ENCODE data around the gene RSF1.
"Not testable (repeated sequence)": the region's sequence is repeated elsewhere in the genome, so short reads cannot be mapped to it uniquely, and the experiment has no call there.

Gene RSF1

DNA sequence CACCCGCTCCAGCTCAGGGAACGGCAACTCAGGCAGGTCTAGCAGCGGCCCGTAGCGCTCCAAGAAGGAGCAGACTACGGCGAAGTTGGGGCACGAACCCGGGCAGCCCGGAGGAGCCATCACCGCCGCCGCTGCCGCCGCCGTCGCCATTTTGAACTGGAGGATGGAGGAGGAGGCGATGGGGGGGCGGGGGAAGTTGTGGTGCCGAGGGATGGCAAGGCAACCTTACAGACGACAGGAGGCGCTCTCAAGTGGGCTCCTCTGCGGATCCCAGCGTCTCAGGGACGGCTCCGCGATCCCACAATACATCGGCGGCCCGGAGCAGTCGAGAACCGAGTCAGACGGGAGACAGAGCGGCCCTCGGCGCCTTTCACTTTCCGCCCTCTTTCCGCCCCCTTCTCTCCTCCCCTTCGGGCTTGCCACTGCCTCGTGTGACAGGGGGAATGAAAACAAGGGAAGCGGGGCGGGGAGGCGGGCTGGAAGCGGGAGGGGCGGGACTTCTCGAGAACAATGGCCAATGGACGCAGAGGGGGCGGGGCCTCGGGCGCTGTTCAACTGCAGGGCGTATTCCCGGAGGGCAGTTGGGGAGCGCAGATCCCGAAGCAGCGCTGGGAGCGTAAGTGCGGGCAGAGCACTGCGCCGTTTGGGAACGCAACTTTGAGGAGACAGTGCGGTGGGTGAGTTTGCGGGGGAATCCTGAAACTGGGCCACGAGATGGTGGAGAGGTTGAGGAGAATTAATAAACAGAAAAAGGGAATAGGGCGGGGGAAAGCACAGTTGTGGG is at the start of gene RSF1, which contains the start of gene AAMDC:
Gene RSF1 (minus strand): TSS at position 158 of the 784 bp plus-strand sequence. CDS start 8 bp downstream, at position 150.
Gene AAMDC (plus strand): TSS at position 580 of the 784 bp plus-strand sequence. CDS start 21,353 bp downstream, outside the sequence.
- peak; percentile 96 for DNase-seq (ENCODE audit: low read depth)

DNA sequence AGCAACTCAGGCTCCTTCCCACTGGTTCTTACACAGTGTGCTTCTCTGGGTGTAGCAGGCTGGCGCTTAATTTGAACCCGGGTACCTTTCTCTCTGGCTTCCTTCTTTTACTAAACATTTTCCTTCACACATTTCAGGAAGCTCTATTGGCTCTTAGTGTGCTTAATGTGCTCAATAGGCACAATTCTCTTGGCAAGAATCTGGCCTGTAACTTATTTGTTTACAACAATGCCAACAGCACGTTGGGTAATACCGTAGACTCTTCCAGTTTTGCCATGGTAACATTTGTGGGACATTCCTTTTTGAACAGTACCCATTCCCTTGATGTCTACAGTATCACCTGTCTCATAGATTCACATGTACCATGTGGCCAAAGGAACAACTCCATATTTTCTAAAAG is 48.2 kb upstream of the RSF1 start:
- no peak for DNase-seq (ENCODE audit: low read depth)

GRCh38 chr11:77866336-77866735 is 45.8 kb upstream of the RSF1 start:
- no peak for DNase-seq (ENCODE audit: low read depth)

- no peak for DNase-seq (ENCODE audit: low read depth)
Observed at GRCh38 chr11:77865805-77866204, 45.3 kb upstream of the RSF1 start.

GRCh38 chr11:77861444-77861843 is 40.9 kb upstream of the RSF1 start:
- not testable (repeated sequence) for DNase-seq (ENCODE audit: low read depth)

- not testable (repeated sequence) for DNase-seq (ENCODE audit: low read depth)
Observed at GRCh38 chr11:77857906-77858457, 37.5 kb upstream of the RSF1 start.

- DNase-seq (ENCODE audit: low read depth): no peak
Observed at GRCh38 chr11:77854838-77855237, 34.3 kb upstream of the RSF1 start.

DNA sequence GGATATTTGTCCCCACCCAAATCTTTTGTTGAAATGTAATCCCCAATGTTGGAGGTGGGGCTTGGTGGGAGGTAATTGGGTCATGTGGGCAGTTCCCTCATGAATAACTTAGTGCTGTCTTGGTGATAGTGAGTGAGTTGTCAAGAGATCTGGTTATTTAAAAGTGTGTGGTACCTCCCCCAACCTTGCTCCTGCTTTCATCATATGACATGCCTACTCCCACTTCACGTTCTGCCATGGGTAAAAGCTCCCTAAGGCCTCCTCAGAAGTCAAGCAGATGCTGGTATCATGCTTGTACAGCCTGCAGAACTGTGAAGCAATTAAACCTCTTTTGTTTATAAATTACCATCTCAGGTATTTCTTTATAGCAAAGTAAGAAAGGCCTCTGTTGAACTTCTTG is 31.0 kb upstream of the RSF1 start:
- no peak for DNase-seq (ENCODE audit: low read depth)

GRCh38 chr11:77843700-77844099 is 23.2 kb upstream of the RSF1 start:
- DNase-seq (ENCODE audit: low read depth): not testable (repeated sequence)

- DNase-seq (ENCODE audit: low read depth): no peak
Observed at GRCh38 chr11:77842441-77843121, 22.1 kb upstream of the RSF1 start.

DNA sequence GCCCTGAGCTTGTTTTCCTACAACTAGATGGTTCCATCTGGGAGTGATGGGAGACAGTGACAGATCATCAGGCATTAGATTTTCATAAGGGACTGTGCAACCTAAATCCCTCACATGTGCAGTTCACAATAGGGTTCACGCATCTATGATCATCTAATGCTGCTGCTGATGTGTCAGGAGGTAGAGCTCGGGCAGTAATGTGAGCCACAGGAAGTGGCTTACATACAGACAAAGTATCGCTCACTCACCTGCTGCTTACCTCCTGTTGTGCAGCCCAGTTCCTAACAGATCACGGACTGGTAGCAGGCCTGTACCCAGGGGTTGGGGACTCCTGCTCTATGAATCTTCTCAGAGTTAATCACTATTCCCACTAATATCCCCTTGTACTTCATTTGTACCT is 12.8 kb upstream of the RSF1 start:
- DNase-seq (ENCODE audit: low read depth): no peak

GRCh38 chr11:77828926-77829325 is 8.4 kb upstream of the RSF1 start:
- DNase-seq (ENCODE audit: low read depth): no peak

DNA sequence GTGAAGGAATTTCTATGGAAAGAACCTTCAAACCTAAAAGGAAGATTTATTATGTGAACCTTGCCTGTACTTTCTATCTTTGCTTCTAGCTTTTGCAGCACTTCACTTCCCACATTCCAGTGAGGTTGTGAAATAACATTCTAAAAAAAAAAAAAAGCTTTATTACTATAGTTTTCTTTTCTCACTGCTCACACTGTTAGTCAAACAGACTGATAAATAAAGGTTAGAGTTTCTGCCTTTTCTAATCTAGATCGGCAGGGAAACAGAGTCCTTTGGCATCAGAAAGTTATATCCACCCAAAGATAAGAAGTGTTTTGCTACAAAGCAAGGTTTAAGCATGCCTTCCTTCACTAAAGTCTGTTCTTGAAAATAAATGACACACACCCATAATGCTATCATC is 3.3 kb upstream of the RSF1 start:
- DNase-seq (ENCODE audit: low read depth): no peak

DNA sequence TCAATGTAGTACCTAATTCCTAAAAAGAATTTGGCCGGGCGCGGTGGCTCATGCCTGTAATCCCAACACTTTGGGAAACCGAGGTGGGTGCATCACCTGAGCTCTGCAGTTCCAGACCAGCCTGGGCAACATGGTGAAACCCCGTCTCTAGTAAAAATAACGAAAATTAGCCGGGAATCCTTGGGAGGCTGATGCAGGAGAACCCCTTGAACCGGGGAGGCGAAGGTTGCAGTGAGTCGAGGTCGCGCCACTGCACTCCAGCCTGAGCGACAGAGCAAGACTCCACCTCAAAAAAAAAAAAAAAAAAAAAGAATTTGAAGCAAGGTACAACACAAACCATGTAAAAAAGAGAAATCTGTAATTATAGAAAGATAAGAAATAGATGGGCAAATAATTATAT is 1.6 kb upstream of the RSF1 start:
- DNase-seq (ENCODE audit: low read depth): not testable (repeated sequence)

DNA sequence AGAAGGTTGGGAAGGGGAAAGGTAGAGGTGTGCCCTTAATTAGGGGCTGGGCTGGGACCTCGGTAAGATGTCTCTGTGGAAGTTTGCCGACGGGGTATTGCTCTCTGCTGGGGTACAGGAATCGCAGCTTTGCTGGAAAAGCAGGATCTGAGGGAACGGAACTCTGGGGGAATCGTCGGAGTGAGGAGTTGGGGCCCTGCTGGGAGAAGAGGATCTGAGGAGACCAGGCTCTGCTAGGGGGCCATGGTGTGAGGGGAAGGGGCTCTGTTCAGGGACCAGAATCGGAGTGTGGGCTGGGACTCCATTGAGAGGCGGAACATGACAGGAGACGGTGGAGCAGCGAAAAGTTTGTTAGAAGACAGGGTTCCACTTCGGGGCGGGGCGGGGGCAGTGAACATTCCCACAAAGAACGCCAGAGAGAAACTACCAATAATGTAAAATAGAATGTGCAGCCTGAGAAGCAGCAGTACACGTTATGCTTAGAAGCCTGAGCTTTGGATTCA is 878 bp upstream of the RSF1 start:
- no peak for DNase-seq (ENCODE audit: low read depth)

DNA sequence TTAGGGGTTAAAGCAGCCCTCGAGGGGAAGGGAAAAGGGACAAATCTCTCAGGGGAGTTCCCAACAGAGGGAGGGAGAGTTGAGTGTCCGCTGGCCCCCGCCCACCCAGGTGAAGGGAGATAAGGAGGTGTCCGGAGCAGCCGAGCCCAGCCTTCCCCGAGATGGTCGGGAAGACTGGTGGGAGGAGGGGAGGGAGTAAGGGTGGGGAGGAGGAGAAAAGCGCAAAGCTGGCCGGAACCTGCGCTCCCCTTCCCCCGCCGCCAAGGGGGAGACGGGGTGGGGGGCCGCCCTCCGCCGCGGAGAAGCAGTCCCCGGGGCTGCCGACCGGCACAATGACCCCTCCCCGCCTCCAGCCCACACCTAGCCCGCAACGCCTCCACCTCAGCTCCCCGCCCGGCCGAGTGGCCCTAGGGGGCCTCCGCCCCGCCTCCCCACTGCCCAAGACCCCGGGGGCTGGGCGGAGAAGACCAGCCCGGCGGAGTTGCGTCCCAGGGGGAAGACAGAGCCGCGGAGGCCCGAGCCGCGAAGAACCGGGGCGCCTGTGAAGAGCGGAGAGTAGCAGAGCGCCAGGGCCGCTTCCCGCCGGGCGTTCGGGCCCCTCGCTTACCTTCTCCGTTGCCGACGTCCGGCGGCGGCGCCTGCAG is 479 bp downstream of the RSF1 start:
- DNase-seq (ENCODE audit: low read depth): peak; percentile 2

DNA sequence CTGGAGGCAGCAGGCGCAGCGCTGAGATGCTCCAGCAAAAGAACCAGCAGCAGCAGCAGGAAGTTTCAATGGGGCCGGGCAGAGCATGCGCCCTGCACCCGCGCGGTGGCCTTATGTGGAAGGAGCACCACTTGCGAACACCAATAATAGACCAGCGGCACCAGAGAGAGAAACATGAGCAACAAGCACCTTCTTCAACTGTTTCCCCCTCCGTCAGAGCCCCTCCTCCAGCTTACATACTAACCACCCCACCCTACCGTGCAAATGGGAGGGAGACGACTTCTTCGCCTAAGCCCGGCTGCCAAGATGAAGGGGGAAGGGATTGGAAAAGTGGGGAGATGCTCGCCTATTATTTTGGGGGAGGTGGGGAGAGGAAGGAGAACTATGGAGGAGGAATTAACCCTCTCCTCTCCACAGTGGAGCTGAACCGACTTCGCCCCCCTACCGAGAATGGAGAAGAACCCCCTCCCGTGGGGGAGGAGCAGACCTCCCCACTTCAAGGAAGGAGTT is 1.1 kb downstream of the RSF1 start:
- DNase-seq (ENCODE audit: low read depth): peak; percentile 76

GRCh38 chr11:77815459-77815858 is 5.1 kb downstream of the RSF1 start:
- no peak for DNase-seq (ENCODE audit: low read depth)

- DNase-seq (ENCODE audit: low read depth): no peak
Observed at GRCh38 chr11:77814848-77815247, 5.7 kb downstream of the RSF1 start.

GRCh38 chr11:77813256-77813655 is 7.3 kb downstream of the RSF1 start:
- DNase-seq (ENCODE audit: low read depth): no peak

GRCh38 chr11:77806993-77807392 is 13.5 kb downstream of the RSF1 start:
- no peak for DNase-seq (ENCODE audit: low read depth)

DNA sequence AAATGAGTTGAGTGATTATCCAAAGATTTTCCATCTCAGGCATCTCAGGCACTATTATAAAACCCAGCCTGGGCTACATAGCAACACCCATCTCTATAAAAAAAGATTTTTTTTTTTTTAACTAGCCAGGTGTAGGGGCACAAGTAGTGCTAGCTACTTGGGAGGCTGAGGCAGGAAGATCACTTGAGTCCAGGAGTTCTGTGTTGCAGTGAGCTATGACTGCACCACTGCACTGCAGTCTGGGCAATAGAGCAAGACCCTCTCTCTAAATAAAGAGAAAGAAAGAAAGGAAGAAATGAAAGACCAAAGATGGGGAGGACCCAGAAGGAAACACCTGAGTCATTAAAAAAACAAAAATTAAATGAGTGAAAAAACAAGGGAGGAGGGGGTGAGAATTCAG is 14.1 kb downstream of the RSF1 start:
- no peak for DNase-seq (ENCODE audit: low read depth)

Measured in T-helper 22 cell (primary cell).